ENCODE measurements around the gene CHRM1. TPM values are rescaled to one million over a fixed set of nuclear protein-coding genes. Genes with fewer than 3 reads are reported as not detected.
"Not testable (repeated sequence)": the region's sequence is repeated elsewhere in the genome, so short reads cannot be mapped to it uniquely, and the experiment has no call there.

Gene CHRM1
- total and polyA plus RNA-seq, 2 experiments from 2014 or later: 1.4 to 1.6 TPM

DNA sequence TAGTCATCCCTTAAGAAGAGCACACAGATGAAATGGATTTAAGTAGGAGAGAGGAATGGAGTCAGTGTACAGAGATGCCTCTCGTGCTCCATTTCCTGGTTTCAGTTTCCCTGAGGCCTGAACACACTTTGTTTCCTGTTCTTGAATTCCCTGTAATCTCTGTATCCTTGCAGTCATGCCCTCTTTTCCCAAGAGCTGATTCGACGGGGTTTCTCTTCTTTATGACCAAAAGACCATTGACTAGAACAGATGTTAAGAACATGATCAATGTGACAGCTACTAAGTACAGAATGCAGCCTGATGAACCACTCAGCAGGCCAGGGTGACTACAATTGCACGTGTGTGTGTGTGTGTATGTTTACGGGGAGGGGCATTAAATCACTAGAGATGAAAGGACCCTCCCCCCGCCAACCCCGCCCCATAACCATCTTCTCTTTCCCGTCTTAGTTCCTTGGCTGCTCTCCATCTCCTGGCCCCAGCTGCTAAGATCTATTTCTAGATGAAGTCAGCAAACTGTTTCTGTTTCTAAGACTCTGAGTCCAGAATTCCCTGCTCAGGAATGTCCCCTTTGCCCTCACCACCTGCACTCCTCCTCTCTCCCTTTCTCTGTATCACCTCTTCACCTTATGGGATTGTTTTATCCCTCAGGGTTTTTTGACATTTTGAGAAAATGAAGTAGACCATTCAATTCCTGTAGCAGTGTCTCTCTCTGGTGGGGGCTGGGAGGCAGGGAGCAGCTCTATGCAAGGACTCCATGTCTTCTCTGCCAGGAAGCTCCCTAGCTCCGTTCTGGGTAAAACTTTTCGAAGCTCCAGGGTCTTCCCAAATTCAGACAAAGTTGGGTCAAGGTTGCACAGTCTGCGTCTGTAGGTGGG is 37.6 kb upstream of the CHRM1 start:
- TF ChIP-seq, protein P1, sequence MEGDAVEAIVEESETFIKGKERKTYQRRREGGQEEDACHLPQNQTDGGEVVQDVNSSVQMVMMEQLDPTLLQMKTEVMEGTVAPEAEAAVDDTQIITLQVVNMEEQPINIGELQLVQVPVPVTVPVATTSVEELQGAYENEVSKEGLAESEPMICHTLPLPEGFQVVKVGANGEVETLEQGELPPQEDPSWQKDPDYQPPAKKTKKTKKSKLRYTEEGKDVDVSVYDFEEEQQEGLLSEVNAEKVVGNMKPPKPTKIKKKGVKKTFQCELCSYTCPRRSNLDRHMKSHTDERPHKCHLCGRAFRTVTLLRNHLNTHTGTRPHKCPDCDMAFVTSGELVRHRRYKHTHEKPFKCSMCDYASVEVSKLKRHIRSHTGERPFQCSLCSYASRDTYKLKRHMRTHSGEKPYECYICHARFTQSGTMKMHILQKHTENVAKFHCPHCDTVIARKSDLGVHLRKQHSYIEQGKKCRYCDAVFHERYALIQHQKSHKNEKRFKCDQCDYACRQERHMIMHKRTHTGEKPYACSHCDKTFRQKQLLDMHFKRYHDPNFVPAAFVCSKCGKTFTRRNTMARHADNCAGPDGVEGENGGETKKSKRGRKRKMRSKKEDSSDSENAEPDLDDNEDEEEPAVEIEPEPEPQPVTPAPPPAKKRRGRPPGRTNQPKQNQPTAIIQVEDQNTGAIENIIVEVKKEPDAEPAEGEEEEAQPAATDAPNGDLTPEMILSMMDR (IDR thresholded peaks at IDR 0.05; ENCODE audit: low read depth, low read length): no peak
- H3K36me3 ChIP-seq: no peaks in the 10 kb centered on the region
- H3K4me1 ChIP-seq (ENCODE audit: low read depth): peaks cover 5% of the 10 kb centered on the region
- no peak overlapping the region for H3K4me3 ChIP-seq
- H3K9me3 ChIP-seq (ENCODE audit: low read depth): no peaks in the 10 kb centered on the region
- H3K27me3 ChIP-seq: no peaks in the 10 kb centered on the region
- DNase-seq (ENCODE audit: low read depth in 1 of 2, low spot score in 1 of 2): peak in 1 of 2 donors; percentile 61
- H3K27ac ChIP-seq: peak overlapping the region; percentile 10

DNA sequence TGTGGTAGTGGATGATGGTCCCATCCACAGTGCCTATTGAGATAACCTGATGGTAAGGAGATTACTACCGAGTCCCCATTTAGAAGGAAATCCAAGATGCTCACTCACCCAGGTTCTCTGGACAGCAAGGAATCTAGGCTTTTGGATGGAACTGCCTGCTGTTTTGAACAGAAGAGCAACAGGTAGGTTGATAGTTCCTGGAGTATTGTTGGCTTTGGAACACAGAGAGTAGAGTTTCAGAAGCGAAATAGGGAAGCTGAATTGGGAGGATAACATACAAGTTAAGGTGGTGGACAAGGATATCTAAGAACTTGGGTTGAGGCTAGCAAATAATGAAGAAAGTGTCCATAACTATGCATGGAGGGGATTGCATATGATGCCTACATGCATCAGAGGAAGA is 36.0 kb upstream of the CHRM1 start:
- Histone ChIP-seq H3K36me3 (no peaks in the 10 kb centered on the region), H3K27me3 (no peaks in the 10 kb centered on the region), H3K9me3 (ENCODE audit: low read depth) (no peaks in the 10 kb centered on the region), H3K4me1 (ENCODE audit: low read depth) (peaks cover 5% of the 10 kb centered on the region), H3K27ac (no peak overlapping the region), H3K4me3 (no peak overlapping the region)
- no peak for DNase-seq (ENCODE audit: low read depth in 1 of 2, low spot score in 1 of 2)
- TF ChIP-seq, protein P1 (IDR thresholded peaks at IDR 0.05; ENCODE audit: low read depth, low read length): no peak

DNA sequence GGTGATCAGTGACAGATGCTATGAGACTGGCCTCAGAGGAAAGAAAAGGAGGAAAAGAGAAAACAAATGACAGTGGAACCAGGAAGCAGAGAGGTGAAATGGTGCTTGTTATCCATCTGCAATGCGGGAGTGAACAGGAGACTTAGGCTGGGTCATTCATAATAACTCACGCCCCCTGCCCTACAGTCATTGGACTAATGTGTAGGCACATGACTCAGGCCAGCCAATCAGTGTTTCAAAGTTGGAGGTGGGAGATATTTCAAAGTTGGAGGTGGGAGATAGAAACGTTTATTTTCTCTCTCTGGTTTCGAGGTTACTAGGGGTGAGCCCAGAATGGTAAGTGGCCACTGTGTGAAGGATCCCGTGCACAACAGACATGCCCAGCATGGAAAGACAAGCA is 33.3 kb upstream of the CHRM1 start:
- H3K27me3 ChIP-seq: no peaks in the 10 kb centered on the region

DNA sequence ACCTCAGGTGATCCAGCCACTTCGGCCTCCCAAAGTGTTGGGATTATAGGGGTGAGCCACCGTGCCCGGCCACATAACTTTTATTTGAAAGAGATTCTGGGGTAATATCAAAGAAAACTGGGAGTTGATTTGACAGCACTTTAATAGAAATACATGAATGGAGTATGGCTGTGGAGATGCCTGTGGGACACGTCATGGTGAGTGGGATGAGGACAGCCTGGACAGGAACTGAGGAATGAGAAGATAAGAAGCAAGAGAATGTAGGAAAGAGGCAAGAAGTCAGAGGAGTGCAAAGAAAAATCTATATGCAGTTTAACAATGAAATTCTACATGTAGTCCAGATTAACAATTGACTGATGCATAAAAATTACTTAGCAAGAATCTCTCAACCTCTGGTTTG is 32.6 kb upstream of the CHRM1 start:
- TF ChIP-seq, protein P1 (IDR thresholded peaks at IDR 0.05; ENCODE audit: low read depth, low read length): no peak
- no peaks in the 10 kb centered on the region for H3K9me3 ChIP-seq (ENCODE audit: low read depth)
- no peak overlapping the region for H3K4me3 ChIP-seq
- H3K4me1 ChIP-seq (ENCODE audit: low read depth): peaks cover 2% of the 10 kb centered on the region
- H3K27me3 ChIP-seq: no peaks in the 10 kb centered on the region
- peak in 1 of 2 donors; percentile 60 for DNase-seq (ENCODE audit: low read depth in 1 of 2, low spot score in 1 of 2)
- no peaks in the 10 kb centered on the region for H3K36me3 ChIP-seq
- no peak overlapping the region for H3K27ac ChIP-seq

More for the DNA sequence above, 33.3 kb upstream of the CHRM1 start:
- H3K4me1 ChIP-seq (ENCODE audit: low read depth): peaks cover 5% of the 10 kb centered on the region
- no peaks in the 10 kb centered on the region for H3K9me3 ChIP-seq (ENCODE audit: low read depth)
- DNase-seq (ENCODE audit: low read depth in 1 of 2, low spot score in 1 of 2): no peak
- TF ChIP-seq, protein P1 (IDR thresholded peaks at IDR 0.05; ENCODE audit: low read depth, low read length): no peak
- H3K36me3 ChIP-seq: no peaks in the 10 kb centered on the region
- H3K27ac ChIP-seq: no peak overlapping the region
- no peak overlapping the region for H3K4me3 ChIP-seq

DNA sequence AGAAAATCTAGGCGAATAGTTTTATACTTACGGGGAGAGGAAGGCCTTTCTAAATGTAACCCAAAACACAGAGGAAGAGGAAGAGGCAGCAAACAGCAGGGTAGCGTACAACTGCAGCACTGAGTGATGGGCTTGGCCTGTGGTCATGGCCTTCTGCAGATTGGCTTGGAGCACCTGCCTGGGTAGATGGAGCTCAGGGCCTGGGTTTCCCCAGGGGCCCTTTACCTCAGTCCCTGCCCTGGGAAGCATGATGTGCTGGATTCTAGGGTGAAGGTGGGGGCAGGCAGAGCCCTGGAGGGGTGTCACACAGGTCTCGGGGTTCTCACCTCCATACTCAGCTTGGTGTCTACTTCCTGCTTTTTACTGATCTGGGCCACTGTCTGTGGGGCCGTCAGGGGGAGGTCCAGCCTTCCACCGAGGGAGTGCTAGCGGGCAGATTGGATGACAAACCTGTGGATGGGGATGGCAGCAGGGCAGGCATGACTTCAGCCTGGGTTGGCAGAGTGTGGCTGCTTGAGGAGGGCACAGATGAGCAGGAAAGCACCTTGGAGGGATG is 27.7 kb upstream of the CHRM1 start:
- no peak overlapping the region for H3K4me3 ChIP-seq
- no peaks in the 10 kb centered on the region for H3K27me3 ChIP-seq
- TF ChIP-seq, protein P1 (IDR thresholded peaks at IDR 0.05; ENCODE audit: low read depth, low read length): no peak
- H3K27ac ChIP-seq: no peak overlapping the region
- H3K36me3 ChIP-seq: no peaks in the 10 kb centered on the region
- H3K4me1 ChIP-seq (ENCODE audit: low read depth): no peaks in the 10 kb centered on the region
- no peak for DNase-seq (ENCODE audit: low read depth in 1 of 2, low spot score in 1 of 2)
- no peaks in the 10 kb centered on the region for H3K9me3 ChIP-seq (ENCODE audit: low read depth)

DNA sequence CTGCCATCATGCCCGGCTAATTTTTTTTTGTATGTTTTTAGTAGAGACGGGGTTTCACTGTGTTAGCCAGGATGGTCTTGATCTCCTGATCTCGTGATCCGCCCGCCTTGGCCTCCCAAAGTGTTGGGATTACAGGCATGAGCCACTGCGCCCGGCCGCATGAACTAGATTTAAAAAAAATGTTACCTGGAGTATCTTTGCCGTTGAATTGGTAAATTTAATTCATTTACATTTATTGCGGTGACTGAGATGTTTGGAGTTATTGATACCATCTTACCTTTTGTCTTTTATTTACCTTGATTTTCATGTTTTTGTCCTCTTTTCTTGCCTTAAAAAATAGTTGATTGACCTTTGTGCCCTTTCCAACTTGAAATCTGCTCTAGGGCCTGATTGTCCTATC is 24.4 kb upstream of the CHRM1 start:
- not testable (repeated sequence) for H3K27ac ChIP-seq; H3K36me3 ChIP-seq; H3K9me3 ChIP-seq (ENCODE audit: low read depth); H3K4me3 ChIP-seq; DNase-seq (ENCODE audit: low read depth in 1 of 2, low spot score in 1 of 2); H3K4me1 ChIP-seq (ENCODE audit: low read depth); H3K27me3 ChIP-seq

DNA sequence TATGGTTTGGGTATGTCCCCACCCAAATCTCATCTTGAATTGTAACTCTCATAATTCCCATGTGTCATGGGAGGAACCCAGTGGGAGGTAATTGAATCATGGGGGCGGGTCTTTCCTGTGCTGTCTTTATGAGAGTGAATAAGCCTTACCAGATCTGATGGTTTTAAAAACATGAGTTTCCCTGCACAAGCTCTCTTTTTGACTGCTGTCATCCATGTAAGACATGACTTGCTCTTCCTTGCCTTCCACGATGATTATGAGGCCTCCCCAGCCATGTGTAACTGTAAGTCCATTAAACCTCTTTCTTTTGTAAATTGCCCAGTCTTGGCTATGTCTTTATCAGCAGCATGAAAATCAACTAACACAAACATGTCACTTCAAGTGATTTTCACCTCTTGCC is 16.4 kb upstream of the CHRM1 start:
- not testable (repeated sequence) for DNase-seq (ENCODE audit: low read depth in 1 of 2, low spot score in 1 of 2); H3K27me3 ChIP-seq; H3K4me1 ChIP-seq (ENCODE audit: low read depth); H3K9me3 ChIP-seq (ENCODE audit: low read depth); H3K4me3 ChIP-seq; H3K27ac ChIP-seq; H3K36me3 ChIP-seq
